K562 (cell line): Measurements from ENCODE around the gene MRPL55. TPM values are rescaled to one million over a fixed set of nuclear protein-coding genes. Genes with fewer than 3 reads are reported as not detected.

ENCODE experiments used
- CBFA2T2 ChIP-seq: fragments of 450-650 bp; conservative IDR thresholded peaks from 2 replicates; pipeline ENCODE4 v1.6.1; 2017; ENCODE audit warnings: mild to moderate bottlenecking
- CTBP1 ChIP-seq: fragments of 450-650 bp; IDR thresholded peaks from 2 replicates; pipeline ENCODE4 v1.6.1; 2016; ENCODE audit warnings: borderline replicate concordance
- DNMT1 ChIP-seq: fragments of 450-650 bp; IDR thresholded peaks from 2 replicates; pipeline ENCODE4 v1.6.1; 2016; ENCODE audit warnings: antibody characterized with exemption, mild to moderate bottlenecking
- MTF1 ChIP-seq: fragments of 250-450 bp; sonication (Bioruptor Pico); IDR thresholded peaks from 2 replicates; pipeline ENCODE4 v1.9.0; 2021; ENCODE audit warnings: moderate library complexity, mild to moderate bottlenecking, inconsistent platforms, borderline replicate concordance
- NFRKB ChIP-seq: fragments of 450-650 bp; IDR thresholded peaks from 2 replicates; pipeline ENCODE4 v1.6.1; 2016; ENCODE audit warnings: low read depth
- RBM22 ChIP-seq: fragments of 200-400 bp; formaldehyde crosslinking; IDR thresholded peaks from 2 replicates; pipeline ENCODE4 v1.6.1; 2018; ENCODE audit warnings: low read length, low read depth; ENCODE audit not compliant: poor library complexity, severe bottlenecking
- RCOR1 ChIP-seq, 2 experiments: IDR thresholded peaks; 2 replicates each; pipeline ENCODE4 v1.6.1; 2012; ENCODE audit warnings: low read depth in 2 of 2, low read length in 2 of 2, borderline replicate concordance in 1 of 2, improper control_type of control experiment in 1 of 2
- RUNX1 ChIP-seq: sonication (generic); IDR thresholded peaks from 2 replicates; pipeline ENCODE4 v1.6.1; 2016; ENCODE audit warnings: antibody characterized with exemption, low read depth
- SETDB1 ChIP-seq: IDR thresholded peaks from one replicate; pipeline ENCODE4 v1.6.1; 2012; ENCODE audit warnings: low read length, control low read depth, inconsistent platforms
- SIRT6 ChIP-seq: IDR thresholded peaks from one replicate; pipeline ENCODE4 v1.6.1; 2012; ENCODE audit warnings: low read depth, mild to moderate bottlenecking, control low read depth, inconsistent platforms, low read length, moderate library complexity
- SMARCA4 ChIP-seq: fragments of 450-650 bp; IDR thresholded peaks from 2 replicates; pipeline ENCODE4 v1.6.1; 2016
- SMARCC2 ChIP-seq: fragments of 450-650 bp; IDR thresholded peaks from 2 replicates; pipeline ENCODE4 v1.6.1; 2017; ENCODE audit warnings: antibody characterized with exemption, moderate library complexity, mild to moderate bottlenecking, low read depth
- SOX6 ChIP-seq: fragments of 450-650 bp; IDR thresholded peaks from 2 replicates; pipeline ENCODE4 v1.6.1; 2014; ENCODE audit warnings: mild to moderate bottlenecking
- SRSF1 ChIP-seq: fragments of 200-400 bp; formaldehyde crosslinking; IDR thresholded peaks from 2 replicates; pipeline ENCODE4 v1.6.1; 2017; ENCODE audit warnings: mild to moderate bottlenecking, low read depth, low read length, moderate library complexity
- ZNF239 ChIP-seq: fragments of 250-450 bp; sonication (Bioruptor Pico); IDR thresholded peaks from 2 replicates; pipeline ENCODE4 v1.4.0; 2020; ENCODE audit warnings: mild to moderate bottlenecking
- ZNF586 ChIP-seq: fragments of 450-650 bp; formaldehyde crosslinking; conservative IDR thresholded peaks from 2 replicates; pipeline ENCODE4 v1.4.0; 2020; ENCODE audit warnings: mild to moderate bottlenecking, moderate library complexity
- ZNF766 ChIP-seq: fragments of 200-800 bp; sonication (Bioruptor generic); conservative IDR thresholded peaks from 2 replicates; pipeline ENCODE4 v1.6.1; 2016; ENCODE audit warnings: missing genetic modification characterization, missing compliant biosample characterization
- polyA plus RNA-seq, 8 experiments: library from polyadenylated mRNA; depleted of rRNA in 4 of 8; stranded (reverse) in 5 of 8; unstranded in 3 of 8; fragments of >200 nt; fragmentation: Nextera tagmentation in 2 of 8; fragmentation: Illumina TruSeq in 1 of 8; extraction: Ambion mirVana in 2 of 8; extraction: Trizol in 1 of 8; gene quantifications; 2 replicates each; pipeline versions ENCODE4 v1.2.1 to v1.2.3, GENCODE V29; 2011 to 2014; ENCODE audit warnings: inconsistent platforms in 1 of 8, missing spikeins in 1 of 8
- total RNA-seq, 7 experiments: library from RNA; depleted of rRNA in 6 of 7; stranded (reverse); fragments of >200 nt in 6 of 7; fragmentation: Illumina TruSeq in 2 of 7; extraction: Trizol in 2 of 7; gene quantifications; 2 replicates each; pipeline versions ENCODE4 v1.2.1 to v1.2.3, GENCODE V29; 2011 to 2021; ENCODE audit warnings: low replicate concordance in 1 of 7
- TF ChIP-seq, protein P1 (sequence below), 3 experiments: fragments of 200-800 bp in 1 of 3; sonication (Bioruptor generic) in 1 of 3; sonication (generic) in 1 of 3; formaldehyde crosslinking in 1 of 3; IDR thresholded peaks; 2 replicates each; pipeline versions ENCODE4 v1.6.1 to v1.8.0; 2016 to 2022; ENCODE audit warnings: mild to moderate bottlenecking in 2 of 3, missing compliant biosample characterization in 2 of 3, missing genetic modification characterization in 2 of 3, missing genetic modification reagents in 1 of 3
- TF ChIP-seq, protein P2 (sequence below), 2 experiments: IDR thresholded peaks; 2 replicates each; pipeline ENCODE4 v1.6.1; 2012; ENCODE audit warnings: improper control_type of control experiment in 2 of 2, low read depth in 2 of 2, low read length in 2 of 2, borderline replicate concordance in 1 of 2
- TF ChIP-seq, protein P3 (sequence below): fragments of 200-400 bp; formaldehyde crosslinking; IDR thresholded peaks from 2 replicates; pipeline ENCODE4 v1.6.1; 2017; ENCODE audit warnings: mild to moderate bottlenecking, low read depth, low read length, moderate library complexity
- TF ChIP-seq, protein P4 (sequence below): sonication (generic); formaldehyde crosslinking; IDR thresholded peaks from 2 replicates; pipeline ENCODE4 v1.8.0; 2022; ENCODE audit warnings: mild to moderate bottlenecking, missing genetic modification reagents
- TF ChIP-seq, protein P5 (sequence below): sonication (generic); formaldehyde crosslinking; IDR thresholded peaks from 2 replicates; pipeline ENCODE4 v1.8.0; 2022; ENCODE audit warnings: mild to moderate bottlenecking, missing genetic modification reagents

The MRPL55 gene
- total and polyA plus RNA-seq, 9 of the 15 experiments (the other 6 are each of a cell fraction or from before 2014, with no cell fraction given): 34.9 to 228 (median 81.0) TPM

DNA sequence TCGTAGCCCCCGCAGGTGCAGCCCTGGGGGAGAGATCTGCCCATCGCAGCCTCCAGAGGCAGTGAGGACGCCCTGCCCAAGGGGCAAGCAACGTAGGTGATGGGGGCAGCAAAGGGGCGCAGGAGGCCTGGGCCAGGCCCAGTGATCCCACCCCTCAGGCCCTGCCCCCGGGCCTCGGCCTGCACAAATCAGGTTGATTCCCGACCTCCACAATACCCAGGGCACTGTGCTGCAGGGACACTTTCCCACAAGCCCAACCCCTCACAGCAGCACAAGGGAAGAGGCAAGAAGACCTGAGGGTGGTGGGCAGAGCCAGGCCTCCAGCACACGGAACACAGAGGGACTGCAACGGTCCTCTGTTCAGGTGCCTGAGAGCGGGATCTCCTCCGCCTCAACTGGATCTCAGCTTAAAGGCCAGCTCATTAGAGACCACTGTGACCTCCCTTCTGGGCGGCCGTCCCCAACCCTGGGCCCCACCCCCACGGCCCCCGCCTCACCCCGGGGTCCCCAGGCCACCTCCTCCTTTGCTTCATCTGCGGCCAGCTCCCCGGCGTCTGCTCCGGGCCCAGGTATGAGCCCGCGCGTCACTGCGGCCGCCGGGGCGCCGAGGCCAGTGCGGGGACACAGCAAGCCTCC lies 27.4 kb downstream of the MRPL55 start (continued):
- TF ChIP-seq, protein P1, sequence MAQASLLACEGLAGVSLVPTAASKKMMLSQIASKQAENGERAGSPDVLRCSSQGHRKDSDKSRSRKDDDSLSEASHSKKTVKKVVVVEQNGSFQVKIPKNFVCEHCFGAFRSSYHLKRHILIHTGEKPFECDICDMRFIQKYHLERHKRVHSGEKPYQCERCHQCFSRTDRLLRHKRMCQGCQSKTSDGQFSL (CRISPR knock-in tag; IDR thresholded peaks at IDR 0.05): no peak
- TF ChIP-seq, protein P1 (tag; IDR thresholded peaks at IDR 0.05): no peak
- TF ChIP-seq MTF1 (CRISPR knock-in tag): no peak
- no peak for TF ChIP-seq ZNF239 (CRISPR knock-in tag)
- TF ChIP-seq CBFA2T2: no peak
- no peak for TF ChIP-seq SIRT6
- no peak for TF ChIP-seq ZNF766
- no peak for TF ChIP-seq RBM22
- TF ChIP-seq SETDB1: no peak
- TF ChIP-seq NFRKB: no peak
- no peak for TF ChIP-seq SRSF1
- TF ChIP-seq DNMT1: no peak
- TF ChIP-seq, protein P2, sequence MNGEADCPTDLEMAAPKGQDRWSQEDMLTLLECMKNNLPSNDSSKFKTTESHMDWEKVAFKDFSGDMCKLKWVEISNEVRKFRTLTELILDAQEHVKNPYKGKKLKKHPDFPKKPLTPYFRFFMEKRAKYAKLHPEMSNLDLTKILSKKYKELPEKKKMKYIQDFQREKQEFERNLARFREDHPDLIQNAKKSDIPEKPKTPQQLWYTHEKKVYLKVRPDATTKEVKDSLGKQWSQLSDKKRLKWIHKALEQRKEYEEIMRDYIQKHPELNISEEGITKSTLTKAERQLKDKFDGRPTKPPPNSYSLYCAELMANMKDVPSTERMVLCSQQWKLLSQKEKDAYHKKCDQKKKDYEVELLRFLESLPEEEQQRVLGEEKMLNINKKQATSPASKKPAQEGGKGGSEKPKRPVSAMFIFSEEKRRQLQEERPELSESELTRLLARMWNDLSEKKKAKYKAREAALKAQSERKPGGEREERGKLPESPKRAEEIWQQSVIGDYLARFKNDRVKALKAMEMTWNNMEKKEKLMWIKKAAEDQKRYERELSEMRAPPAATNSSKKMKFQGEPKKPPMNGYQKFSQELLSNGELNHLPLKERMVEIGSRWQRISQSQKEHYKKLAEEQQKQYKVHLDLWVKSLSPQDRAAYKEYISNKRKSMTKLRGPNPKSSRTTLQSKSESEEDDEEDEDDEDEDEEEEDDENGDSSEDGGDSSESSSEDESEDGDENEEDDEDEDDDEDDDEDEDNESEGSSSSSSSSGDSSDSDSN (IDR thresholded peaks at IDR 0.05; ENCODE audit: borderline replicate concordance in 1 of 2, low read depth in 2 of 2, low read length in 2 of 2): peak; percentile 17 to 29; a peak in 1 of 4 replicates
- TF ChIP-seq SOX6: no peak
- no peak for TF ChIP-seq RUNX1
- TF ChIP-seq, protein P3, sequence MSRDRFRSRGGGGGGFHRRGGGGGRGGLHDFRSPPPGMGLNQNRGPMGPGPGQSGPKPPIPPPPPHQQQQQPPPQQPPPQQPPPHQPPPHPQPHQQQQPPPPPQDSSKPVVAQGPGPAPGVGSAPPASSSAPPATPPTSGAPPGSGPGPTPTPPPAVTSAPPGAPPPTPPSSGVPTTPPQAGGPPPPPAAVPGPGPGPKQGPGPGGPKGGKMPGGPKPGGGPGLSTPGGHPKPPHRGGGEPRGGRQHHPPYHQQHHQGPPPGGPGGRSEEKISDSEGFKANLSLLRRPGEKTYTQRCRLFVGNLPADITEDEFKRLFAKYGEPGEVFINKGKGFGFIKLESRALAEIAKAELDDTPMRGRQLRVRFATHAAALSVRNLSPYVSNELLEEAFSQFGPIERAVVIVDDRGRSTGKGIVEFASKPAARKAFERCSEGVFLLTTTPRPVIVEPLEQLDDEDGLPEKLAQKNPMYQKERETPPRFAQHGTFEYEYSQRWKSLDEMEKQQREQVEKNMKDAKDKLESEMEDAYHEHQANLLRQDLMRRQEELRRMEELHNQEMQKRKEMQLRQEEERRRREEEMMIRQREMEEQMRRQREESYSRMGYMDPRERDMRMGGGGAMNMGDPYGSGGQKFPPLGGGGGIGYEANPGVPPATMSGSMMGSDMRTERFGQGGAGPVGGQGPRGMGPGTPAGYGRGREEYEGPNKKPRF: no peak
- TF ChIP-seq, protein P4, sequence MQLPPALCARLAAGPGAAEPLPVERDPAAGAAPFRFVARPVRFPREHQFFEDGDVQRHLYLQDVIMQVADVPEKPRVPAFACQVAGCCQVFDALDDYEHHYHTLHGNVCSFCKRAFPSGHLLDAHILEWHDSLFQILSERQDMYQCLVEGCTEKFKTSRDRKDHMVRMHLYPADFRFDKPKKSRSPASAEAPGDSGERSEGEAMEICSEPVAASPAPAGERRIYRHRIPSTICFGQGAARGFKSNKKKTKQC (CRISPR knock-in tag): no peak
- TF ChIP-seq RCOR1 (IDR thresholded peaks at IDR 0.05; ENCODE audit: borderline replicate concordance in 1 of 2, low read depth in 2 of 2, low read length in 2 of 2): no peak
- TF ChIP-seq, protein P5, sequence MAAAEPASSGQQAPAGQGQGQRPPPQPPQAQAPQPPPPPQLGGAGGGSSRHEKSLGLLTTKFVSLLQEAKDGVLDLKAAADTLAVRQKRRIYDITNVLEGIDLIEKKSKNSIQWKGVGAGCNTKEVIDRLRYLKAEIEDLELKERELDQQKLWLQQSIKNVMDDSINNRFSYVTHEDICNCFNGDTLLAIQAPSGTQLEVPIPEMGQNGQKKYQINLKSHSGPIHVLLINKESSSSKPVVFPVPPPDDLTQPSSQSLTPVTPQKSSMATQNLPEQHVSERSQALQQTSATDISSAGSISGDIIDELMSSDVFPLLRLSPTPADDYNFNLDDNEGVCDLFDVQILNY: no peak
- TF ChIP-seq SMARCC2: no peak
- TF ChIP-seq SMARCA4: no peak
- TF ChIP-seq CTBP1: no peak
- TF ChIP-seq ZNF586: no peak
